Right lobe of liver (tissue), 6 donors: ENCODE measurements around the gene C16orf92. TPM values are rescaled to one million over a fixed set of nuclear protein-coding genes. Genes with fewer than 3 reads are reported as not detected.

Experiments used
- ATAC-seq, 4 donors: fragments of 200-7000 bp; cut with Tn5 transposase; one replicate each; pipeline ENCODE4 v1.9.1; 2020; ENCODE audit warnings: mild to moderate bottlenecking in 4 of 4, moderate library complexity in 4 of 4
- DNase-seq, 3 donors: peaks; one replicate each; pipeline ENCODE4 v3.0.0-alpha.2; 2020
- H3K27ac ChIP-seq, 3 donors: fragments of 200-600 bp; one replicate each; pipeline ENCODE4 v1.8.0; 2022
- H3K27me3 ChIP-seq, 2 donors: fragments of 200-600 bp; one replicate each; pipeline ENCODE4 v1.8.0; 2022
- H3K36me3 ChIP-seq, 4 donors: fragments of 200-600 bp; sonication (generic) in 1 of 4; one replicate each; pipeline versions ENCODE4 v1.5.1 to v1.8.0; 2017 to 2022; ENCODE audit warnings: control low read depth in 1 of 4
- H3K4me1 ChIP-seq, 4 donors: fragments of 200-600 bp; sonication (generic) in 1 of 4; one replicate each; pipeline versions ENCODE4 v1.5.1 to v1.8.0; 2017 to 2022; ENCODE audit warnings: control low read depth in 1 of 4
- H3K4me3 ChIP-seq, 3 donors: fragments of 200-600 bp; one replicate each; pipeline ENCODE4 v1.8.0; 2022
- H3K9me3 ChIP-seq, 4 donors: fragments of 200-600 bp; sonication (generic) in 1 of 4; one replicate each; pipeline versions ENCODE4 v1.5.1 to v1.8.0; 2017 to 2022; ENCODE audit warnings: control low read depth in 1 of 4
- POLR2A ChIP-seq: fragments of 450-650 bp; IDR thresholded peaks from one replicate; pipeline ENCODE4 v1.6.1; 2017; ENCODE audit warnings: antibody characterized with exemption, mild to moderate bottlenecking
- WGBS: methylation state at CpG from one replicate; pipeline ENCODE4 v1.1.6; 2018; ENCODE audit warnings: low coverage, low lambda C conversion rate; ENCODE audit not compliant: insufficient coverage; ENCODE audit errors: missing lambda C conversion rate; 5-methylcytosine and 5-hydroxymethylcytosine counted together
- intact Hi-C, 2 donors: fragments of 100-400 bp; cut with DNase I; formaldehyde crosslinking; loops; one replicate each; pipeline versions ENCODE4 v1.11.2 to v1.14.1; 2022
- total RNA-seq, 6 experiments: library from RNA; depleted of rRNA in 2 of 6; stranded (reverse); fragments of >200 nt in 2 of 6; fragmentation: NEBNext Ultra II Directional in 3 of 6; extraction: Animal tissue kit (Norgen Biotek cat#: 25700) in 3 of 6; gene quantifications; one replicate each; pipeline versions ENCODE4 v1.1.0 to v1.2.4, GENCODE V29; 2016 to 2023
- TF ChIP-seq, protein P1 (sequence below), 4 donors: fragments of 200-600 bp in 3 of 4; fragments of 450-650 bp in 1 of 4; IDR thresholded peaks; one replicate each; pipeline versions ENCODE4 v1.5.1 to v1.8.0; 2016 to 2022; ENCODE audit warnings: antibody characterized with exemption in 4 of 4, mild to moderate bottlenecking in 2 of 4
- donor health status: DM: no; HTN: yes; CAD: no.
- donor health status: DM: no; HTN: no; CAD: no.
- donor health status: DM: no; HTN: no; CAD: no.
- donor health status: DM: no; HTN: yes; CAD: no.
- donor health status: DM: no; HTN: yes; CAD: no.

The C16orf92 gene
- total RNA-seq, 6 experiments from 2014 or later: not detected

DNA sequence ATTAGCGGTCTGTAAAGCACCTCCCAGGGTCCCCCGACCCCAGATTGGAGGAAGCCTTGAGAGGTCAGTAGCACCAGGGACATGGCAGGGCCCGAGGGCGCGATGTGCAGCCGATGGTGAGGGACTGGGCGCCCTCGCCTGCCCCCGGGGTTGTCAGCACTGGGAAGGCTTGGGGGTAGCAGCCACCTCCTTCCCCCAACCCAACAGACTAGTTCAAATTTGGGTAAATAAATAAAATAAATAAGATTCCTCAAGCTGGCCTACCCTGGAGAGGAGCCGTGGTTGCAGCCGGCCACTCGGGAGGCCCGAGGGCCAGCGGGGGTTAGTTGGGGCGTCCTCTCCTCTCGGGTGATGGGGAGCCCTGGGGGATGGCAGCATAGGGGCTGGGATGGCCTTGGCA is 1.5 kb downstream of the C16orf92 start:
- intact Hi-C loops: loop anchor here in 1 of 2 donors (10.0 kb wide), 2 partner anchors 150 to 330 kb away; no protein-coding TSS in a partner anchor
- TF ChIP-seq POLR2A: no peak
- TF ChIP-seq, protein P1, sequence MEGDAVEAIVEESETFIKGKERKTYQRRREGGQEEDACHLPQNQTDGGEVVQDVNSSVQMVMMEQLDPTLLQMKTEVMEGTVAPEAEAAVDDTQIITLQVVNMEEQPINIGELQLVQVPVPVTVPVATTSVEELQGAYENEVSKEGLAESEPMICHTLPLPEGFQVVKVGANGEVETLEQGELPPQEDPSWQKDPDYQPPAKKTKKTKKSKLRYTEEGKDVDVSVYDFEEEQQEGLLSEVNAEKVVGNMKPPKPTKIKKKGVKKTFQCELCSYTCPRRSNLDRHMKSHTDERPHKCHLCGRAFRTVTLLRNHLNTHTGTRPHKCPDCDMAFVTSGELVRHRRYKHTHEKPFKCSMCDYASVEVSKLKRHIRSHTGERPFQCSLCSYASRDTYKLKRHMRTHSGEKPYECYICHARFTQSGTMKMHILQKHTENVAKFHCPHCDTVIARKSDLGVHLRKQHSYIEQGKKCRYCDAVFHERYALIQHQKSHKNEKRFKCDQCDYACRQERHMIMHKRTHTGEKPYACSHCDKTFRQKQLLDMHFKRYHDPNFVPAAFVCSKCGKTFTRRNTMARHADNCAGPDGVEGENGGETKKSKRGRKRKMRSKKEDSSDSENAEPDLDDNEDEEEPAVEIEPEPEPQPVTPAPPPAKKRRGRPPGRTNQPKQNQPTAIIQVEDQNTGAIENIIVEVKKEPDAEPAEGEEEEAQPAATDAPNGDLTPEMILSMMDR (IDR thresholded peaks at IDR 0.05): no peak
- H3K27me3 ChIP-seq: no peaks in the 10 kb centered on the region

DNA sequence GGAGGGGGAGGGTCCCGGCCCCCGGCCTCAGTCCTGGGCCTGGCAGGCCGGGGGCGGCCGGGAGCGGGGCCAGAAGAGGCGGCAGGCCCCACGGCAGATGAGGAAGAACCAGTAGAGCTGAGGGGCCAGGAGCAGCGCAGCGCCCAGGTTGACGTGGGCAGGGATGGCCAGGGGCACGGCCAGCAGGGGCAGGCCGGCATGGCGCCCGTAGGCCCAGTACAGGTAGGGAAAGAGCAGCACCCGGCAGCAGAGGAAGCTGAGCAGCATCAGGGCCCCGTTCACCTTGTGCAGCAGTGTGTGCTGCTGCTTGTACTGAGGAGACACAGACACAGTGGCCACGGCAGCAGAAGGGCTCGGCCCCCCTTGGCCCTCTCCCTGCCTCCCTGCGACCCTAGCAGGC is 2.2 kb downstream of the C16orf92 start:
- DNase-seq (no peak), ATAC-seq (no peak)
- Histone ChIP-seq H3K4me3 (no peak overlapping the region), H3K9me3 (no peaks in the 10 kb centered on the region), H3K4me1 (peaks cover 0 to 9% (median 0%) of the 10 kb centered on the region in 4 donors), H3K36me3 (no peaks in the 10 kb centered on the region), H3K27me3 (no peaks in the 10 kb centered on the region), H3K27ac (no peak overlapping the region)
- intact Hi-C loops: loop anchor here in 1 of 2 donors (10.0 kb wide), 2 partner anchors 150 to 330 kb away; no protein-coding TSS in a partner anchor
- TF ChIP-seq POLR2A: no peak
- TF ChIP-seq, protein P1 (IDR thresholded peaks at IDR 0.05): no peak
- WGBS: no CpG with 5 or more reads among the region's 20 CpGs

More for the DNA sequence above, 1.5 kb downstream of the C16orf92 start:
- Histone ChIP-seq H3K4me3 (no peak overlapping the region), H3K4me1 (peaks cover 0 to 9% (median 0%) of the 10 kb centered on the region in 4 donors), H3K36me3 (no peaks in the 10 kb centered on the region), H3K27ac (no peak overlapping the region), H3K9me3 (no peaks in the 10 kb centered on the region)
- ATAC-seq (no peak), DNase-seq (no peak)
- 40% methylated on average over 2 of the region's 16 CpGs for WGBS

DNA sequence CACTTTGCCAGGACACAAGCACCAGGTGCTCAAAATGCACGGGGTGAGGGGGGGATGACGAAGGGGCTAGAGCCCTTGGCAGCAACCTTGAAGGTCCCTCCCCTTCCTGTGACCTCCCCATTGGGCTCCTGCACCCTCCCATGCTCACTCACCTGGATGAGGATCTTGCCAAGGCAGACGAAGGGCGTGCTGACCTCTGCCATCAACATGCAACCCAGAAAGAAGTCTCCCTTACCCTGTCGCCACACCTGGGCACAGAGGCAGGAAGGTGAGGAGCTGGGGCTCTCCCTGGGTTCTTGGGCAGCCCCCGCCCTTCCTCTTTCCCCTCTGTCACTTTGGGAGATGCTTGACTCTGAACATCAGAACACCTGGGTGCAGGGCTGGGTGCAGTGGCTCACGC is 2.6 kb downstream of the C16orf92 start:
- WGBS: 39% methylated on average over 2 of the region's 7 CpGs
- Histone ChIP-seq H3K4me1 (peaks cover 0 to 9% (median 0%) of the 10 kb centered on the region in 4 donors), H3K9me3 (no peaks in the 10 kb centered on the region), H3K36me3 (no peaks in the 10 kb centered on the region), H3K27ac (no peak overlapping the region), H3K27me3 (no peaks in the 10 kb centered on the region), H3K4me3 (no peak overlapping the region)
- DNase-seq (no peak), ATAC-seq (no peak)
- TF ChIP-seq POLR2A: no peak
- TF ChIP-seq, protein P1 (IDR thresholded peaks at IDR 0.05): no peak
- intact Hi-C loops: loop anchor here in 1 of 2 donors (10.0 kb wide), 2 partner anchors 151 to 331 kb away; no protein-coding TSS in a partner anchor

DNA sequence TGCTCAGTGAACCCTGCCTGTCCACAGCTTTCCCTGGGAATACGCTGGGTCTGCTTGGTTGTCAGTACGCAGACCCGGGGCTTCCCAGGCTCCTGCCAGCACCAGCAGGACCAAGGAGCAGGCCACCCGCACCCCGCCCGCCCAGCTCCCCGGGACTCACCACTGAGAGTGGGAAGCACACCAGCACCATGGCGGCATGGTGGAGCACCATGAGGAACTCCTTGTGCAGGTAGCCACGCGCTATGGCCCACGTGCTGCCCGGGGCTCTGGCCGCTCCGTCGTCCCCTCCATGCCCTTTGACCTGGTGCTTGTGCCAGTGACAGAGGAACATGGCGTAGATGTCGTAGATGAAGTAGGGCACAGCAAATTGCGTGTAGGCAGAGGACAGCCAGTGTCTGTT is 3.5 kb downstream of the C16orf92 start:
- 52% methylated on average over 5 of the region's 18 CpGs for WGBS
- H3K9me3 ChIP-seq: no peaks in the 10 kb centered on the region
- intact Hi-C loops: loop anchor here in 1 of 2 donors (10.0 kb wide), 2 partner anchors 152 to 332 kb away; no protein-coding TSS in a partner anchor
- TF ChIP-seq POLR2A: no peak
- TF ChIP-seq, protein P1 (IDR thresholded peaks at IDR 0.05): no peak
- no peaks in the 10 kb centered on the region for H3K36me3 ChIP-seq
- peaks cover 0 to 4% (median 0%) of the 10 kb centered on the region in 4 donors for H3K4me1 ChIP-seq
- no peak overlapping the region for H3K27ac ChIP-seq
- no peak overlapping the region for H3K4me3 ChIP-seq
- ATAC-seq: no peak
- no peak for DNase-seq
- no peaks in the 10 kb centered on the region for H3K27me3 ChIP-seq
